Loucy (cell line): Measurements from ENCODE around the gene MEPCE.

Source experiments
- H2AFZ ChIP-seq: fragments of 200-600 bp; sonication (generic); 2 replicates; pipeline ENCODE4 v1.6.0; 2016; ENCODE audit warnings: antibody characterized with exemption, mild to moderate bottlenecking, low read length, moderate library complexity
- H3F3A ChIP-seq: fragments of 200-600 bp; 2 replicates; pipeline ENCODE4 v1.6.0; 2016; ENCODE audit warnings: antibody characterized with exemption, low read depth, mild to moderate bottlenecking
- H3K27me3 ChIP-seq: fragments of 200-600 bp; sonication (generic); 2 replicates; pipeline ENCODE4 v1.6.1; 2014; ENCODE audit warnings: low read length, mild to moderate bottlenecking; ENCODE audit not compliant: insufficient read depth, poor library complexity, severe bottlenecking
- H3K36me3 ChIP-seq: fragments of 200-600 bp; sonication (generic); 2 replicates; pipeline ENCODE4 v1.6.1; 2016; ENCODE audit warnings: low read length; ENCODE audit not compliant: insufficient read depth
- H3K4me1 ChIP-seq: fragments of 200-600 bp; sonication (generic); 2 replicates; pipeline ENCODE4 v1.5.1; 2014; ENCODE audit warnings: low read length, mild to moderate bottlenecking; ENCODE audit not compliant: insufficient read depth, poor library complexity, severe bottlenecking
- H3K4me2 ChIP-seq: fragments of 200-600 bp; sonication (generic); 2 replicates; pipeline ENCODE4 v1.6.0; 2014; ENCODE audit warnings: antibody characterized with exemption, low read length, low read depth, mild to moderate bottlenecking; ENCODE audit not compliant: poor library complexity, severe bottlenecking
- H3K4me3 ChIP-seq: fragments of 200-600 bp; sonication (generic); 2 replicates; pipeline ENCODE4 v1.5.1; 2014; ENCODE audit warnings: low read length, mild to moderate bottlenecking, mixed read lengths; ENCODE audit not compliant: poor library complexity, severe bottlenecking
- H3K79me2 ChIP-seq: fragments of 200-600 bp; sonication (generic); 2 replicates; pipeline ENCODE4 v1.6.1; 2014; ENCODE audit warnings: low read length; ENCODE audit not compliant: insufficient read depth
- H3K9ac ChIP-seq: fragments of 200-600 bp; sonication (generic); 2 replicates; pipeline ENCODE4 v1.6.0; 2014; ENCODE audit warnings: mild to moderate bottlenecking, low read depth, low read length, moderate library complexity; ENCODE audit not compliant: poor library complexity, severe bottlenecking
- H3K9me2 ChIP-seq: fragments of 200-600 bp; sonication (generic); replicated peaks from 2 replicates; pipeline ENCODE4 v1.6.1; 2016; ENCODE audit warnings: low read depth, low read length, mixed read lengths
- H3K9me3 ChIP-seq: fragments of 200-600 bp; sonication (generic); 2 replicates; pipeline ENCODE4 v1.6.1; 2014; ENCODE audit warnings: mild to moderate bottlenecking, antibody characterized with exemption, low read length, low read depth; ENCODE audit not compliant: insufficient read depth
- H4K20me1 ChIP-seq: fragments of 200-600 bp; sonication (generic); 2 replicates; pipeline ENCODE4 v1.6.0; 2014; ENCODE audit warnings: antibody characterized with exemption, low read length, mild to moderate bottlenecking; ENCODE audit not compliant: insufficient read depth, poor library complexity, severe bottlenecking
- CTCF ChIP-seq: fragments of 200-600 bp; sonication (generic); conservative IDR thresholded peaks from 2 replicates; pipeline ENCODE4 v1.5.1; 2014; ENCODE audit warnings: mild to moderate bottlenecking, antibody characterized with exemption, low read length
- EZH2phosphoT487 ChIP-seq: fragments of 200-600 bp; IDR thresholded peaks from 2 replicates; pipeline ENCODE4 v1.6.1; 2018; ENCODE audit warnings: antibody characterized with exemption, mild to moderate bottlenecking, moderate library complexity, borderline replicate concordance

MEPCE gene

GRCh38 chr7:100401811-100402210, 27.8 kb upstream of the MEPCE start:
- Histone ChIP-seq H3K4me1 (no peaks in the 10 kb centered on the region), H3K4me3 (no peak overlapping the region), H3F3A (no peaks in the 10 kb centered on the region), H3K9ac (no peak overlapping the region), H4K20me1 (no peaks in the 10 kb centered on the region), H3K79me2 (no peaks in the 10 kb centered on the region), H3K27me3 (no peaks in the 10 kb centered on the region), H3K4me2 (no peak overlapping the region), H3K9me3 (no peaks in the 10 kb centered on the region), H3K36me3 (no peaks in the 10 kb centered on the region), H3K9me2 (no peaks in the 10 kb centered on the region), H2AFZ (no peak overlapping the region)
- TF ChIP-seq CTCF (no peak), EZH2phosphoT487 (no peak)

- Histone ChIP-seq H4K20me1 (no peaks in the 10 kb centered on the region), H3K9ac (no peak overlapping the region), H3K4me3 (no peak overlapping the region), H3K9me2 (no peaks in the 10 kb centered on the region), H2AFZ (no peak overlapping the region), H3K4me2 (no peak overlapping the region), H3K9me3 (no peaks in the 10 kb centered on the region), H3F3A (no peaks in the 10 kb centered on the region), H3K4me1 (no peaks in the 10 kb centered on the region), H3K79me2 (no peaks in the 10 kb centered on the region), H3K27me3 (no peaks in the 10 kb centered on the region), H3K36me3 (no peaks in the 10 kb centered on the region)
- TF ChIP-seq CTCF (no peak), EZH2phosphoT487 (no peak)
Measured at GRCh38 chr7:100402241-100402640, 27.4 kb upstream of the MEPCE start.

- no peak overlapping the region for H3K4me2 ChIP-seq
Measured at GRCh38 chr7:100406767-100407166, 22.9 kb upstream of the MEPCE start.

More at GRCh38 chr7:100406767-100407166, 22.9 kb upstream of the MEPCE start:
- Histone ChIP-seq H3K27me3 (no peaks in the 10 kb centered on the region), H3F3A (no peaks in the 10 kb centered on the region), H3K4me1 (no peaks in the 10 kb centered on the region), H2AFZ (no peak overlapping the region), H4K20me1 (no peaks in the 10 kb centered on the region), H3K4me3 (no peak overlapping the region), H3K9me2 (no peaks in the 10 kb centered on the region), H3K9ac (no peak overlapping the region), H3K9me3 (no peaks in the 10 kb centered on the region), H3K36me3 (no peaks in the 10 kb centered on the region), H3K79me2 (no peaks in the 10 kb centered on the region)
- TF ChIP-seq CTCF: no peak
- TF ChIP-seq EZH2phosphoT487: no peak
